Progenitor cell of endocrine pancreas (in vitro differentiated cells): Measurements from ENCODE around the gene MTPN. TPM values are rescaled to one million over a fixed set of nuclear protein-coding genes. Genes with fewer than 3 reads are reported as not detected.

Experiments used
- DNase-seq: peaks from one replicate; pipeline ENCODE4 v3.0.0; 2021; ENCODE audit warnings: low spot score; ENCODE audit not compliant: unreplicated experiment
- H3K27ac Mint-ChIP-seq: 2 replicates; pipeline ENCODE4 v1.8.0; 2021; ENCODE audit warnings: mild to moderate bottlenecking, moderate library complexity, mixed read lengths
- H3K27me3 Mint-ChIP-seq: 2 replicates; pipeline ENCODE4 v1.8.0; 2021; ENCODE audit warnings: mixed read lengths
- H3K36me3 Mint-ChIP-seq: 2 replicates; pipeline ENCODE4 v1.8.0; 2022; ENCODE audit warnings: mixed read lengths; ENCODE audit not compliant: insufficient read depth
- H3K4me1 Mint-ChIP-seq: 2 replicates; pipeline ENCODE4 v1.8.0; 2021; ENCODE audit warnings: low read depth, mixed read lengths
- H3K4me3 Mint-ChIP-seq: 2 replicates; pipeline ENCODE4 v1.8.0; 2021; ENCODE audit warnings: low read depth, mild to moderate bottlenecking, moderate library complexity, mixed read lengths
- H3K9me3 Mint-ChIP-seq: 2 replicates; pipeline ENCODE4 v1.8.0; 2021; ENCODE audit warnings: low read depth, mixed read lengths
- CTCF ChIP-seq: fragments of 200-600 bp; sonication (generic); IDR thresholded peaks from one replicate; pipeline ENCODE4 v1.5.0; 2021; ENCODE audit warnings: antibody characterized with exemption, mild to moderate bottlenecking; ENCODE audit not compliant: unreplicated experiment
- total RNA-seq: library from RNA; stranded (reverse); gene quantifications from 2 replicates; pipeline ENCODE4 v1.2.1, GENCODE V29; 2021

MTPN gene
- total RNA-seq, 1 donor from 2014 or later, result 91.6 TPM

- no peak for DNase-seq
- Mint-ChIP-seq H3K27me3 (no peaks in the 10 kb centered on the region), H3K9me3 (no peaks in the 10 kb centered on the region), H3K4me1 (no peaks in the 10 kb centered on the region), H3K27ac (no peak overlapping the region), H3K4me3 (no peak overlapping the region), H3K36me3 (peaks cover 1% of the 10 kb centered on the region)
- no peak for TF ChIP-seq CTCF
Observed at GRCh38 chr7:136006208-136006607, 29.0 kb upstream of the MTPN start.

- no peak for TF ChIP-seq CTCF
Observed at GRCh38 chr7:136004083-136004482, 26.9 kb upstream of the MTPN start.

GRCh38 chr7:136002802-136003201 lies 25.6 kb upstream of the MTPN start:
- no peak for DNase-seq
- no peaks in the 10 kb centered on the region for H3K4me1 Mint-ChIP-seq
- no peaks in the 10 kb centered on the region for H3K9me3 Mint-ChIP-seq
- no peaks in the 10 kb centered on the region for H3K27me3 Mint-ChIP-seq
- H3K4me3 Mint-ChIP-seq, result no peak overlapping the region
- no peak for TF ChIP-seq CTCF
- peaks cover 1% of the 10 kb centered on the region for H3K36me3 Mint-ChIP-seq
- no peak overlapping the region for H3K27ac Mint-ChIP-seq

More at GRCh38 chr7:136004083-136004482, 26.9 kb upstream of the MTPN start:
- no peak for DNase-seq
- Mint-ChIP-seq H3K4me3 (no peak overlapping the region), H3K27me3 (no peaks in the 10 kb centered on the region), H3K9me3 (no peaks in the 10 kb centered on the region), H3K27ac (no peak overlapping the region), H3K4me1 (no peaks in the 10 kb centered on the region), H3K36me3 (peaks cover 1% of the 10 kb centered on the region)

GRCh38 chr7:136000288-136000913 lies 23.2 kb upstream of the MTPN start:
- Mint-ChIP-seq H3K4me1 (no peaks in the 10 kb centered on the region), H3K9me3 (no peaks in the 10 kb centered on the region), H3K27ac (no peak overlapping the region), H3K4me3 (no peak overlapping the region), H3K36me3 (no peaks in the 10 kb centered on the region), H3K27me3 (no peaks in the 10 kb centered on the region)
- no peak for DNase-seq
- no peak for TF ChIP-seq CTCF

GRCh38 chr7:135998081-135998480 lies 20.9 kb upstream of the MTPN start:
- Mint-ChIP-seq H3K27me3 (no peaks in the 10 kb centered on the region), H3K4me3 (no peak overlapping the region), H3K4me1 (no peaks in the 10 kb centered on the region), H3K9me3 (no peaks in the 10 kb centered on the region), H3K36me3 (no peaks in the 10 kb centered on the region), H3K27ac (no peak overlapping the region)
- DNase-seq, result no peak
- no peak for TF ChIP-seq CTCF
